ENCODE data around the gene TRIO.

Gene TRIO

DNA sequence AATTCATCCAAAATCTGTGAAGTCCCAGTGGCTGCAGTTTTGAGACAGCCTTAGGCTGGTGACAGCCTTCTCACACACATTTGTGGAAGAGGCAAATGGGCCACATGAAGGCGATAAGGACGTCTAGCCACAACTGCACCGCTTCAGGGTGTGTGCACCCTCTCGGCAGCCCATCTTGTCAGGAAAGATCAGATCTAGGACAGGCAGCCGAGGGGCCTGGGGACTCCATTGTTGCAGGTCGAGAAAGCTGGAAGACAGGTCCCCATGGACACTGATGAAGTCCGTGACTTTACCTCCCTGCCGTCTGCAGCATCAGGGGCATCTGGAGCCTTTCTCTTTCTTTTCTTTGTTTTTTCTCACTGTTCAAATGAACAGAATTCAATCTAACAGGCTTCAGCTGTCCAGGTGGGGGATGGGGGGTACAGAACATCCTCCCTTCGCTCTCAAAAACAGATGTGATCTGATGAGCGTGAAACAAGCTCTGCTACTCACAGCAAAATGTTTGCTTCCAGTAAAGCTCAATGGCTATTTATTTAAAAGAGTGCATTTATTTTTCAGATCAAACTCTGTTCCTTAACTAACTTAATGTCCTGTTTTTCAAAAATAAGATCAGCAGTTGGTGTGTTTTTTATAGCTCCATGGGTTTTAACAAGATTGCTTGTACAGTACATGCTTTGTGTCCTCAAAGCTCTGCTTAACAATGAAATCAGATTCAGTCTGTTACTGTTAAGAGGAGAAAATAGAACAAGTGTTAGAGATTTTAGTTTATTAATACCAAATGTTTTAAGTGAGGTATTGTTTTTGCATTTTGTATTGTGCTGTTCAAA lies 326.6 kb downstream of the TRIO start:
- no peak for DNase-seq

GRCh38 chr5:14471507-14471906 lies 328.4 kb downstream of the TRIO start:
- DNase-seq, result no peak

- DNase-seq, result no peak
Observed at GRCh38 chr5:14472986-14473567, 329.9 kb downstream of the TRIO start.

DNA sequence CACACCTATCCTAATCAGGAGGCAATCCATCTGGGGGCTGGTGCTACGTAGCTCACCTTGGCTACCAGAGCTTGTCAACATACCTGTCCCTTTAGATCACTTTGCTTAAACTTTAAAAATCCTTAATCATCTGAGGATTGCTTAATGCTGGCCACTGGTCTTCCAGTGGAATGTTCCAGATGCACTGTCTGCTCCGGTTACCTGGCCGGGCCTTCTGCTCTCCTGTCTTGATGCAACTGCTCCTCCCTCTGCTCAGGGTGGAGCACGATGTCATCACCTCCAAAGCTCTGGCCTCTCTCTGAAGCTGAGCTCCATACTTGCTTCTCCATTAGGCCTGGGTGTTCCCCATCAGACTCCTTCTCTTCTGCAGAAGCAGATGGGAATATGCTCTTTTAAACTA lies 331.9 kb downstream of the TRIO start:
- DNase-seq, result no peak

- no peak for DNase-seq
Observed at GRCh38 chr5:14476786-14477435, 333.8 kb downstream of the TRIO start.

DNA sequence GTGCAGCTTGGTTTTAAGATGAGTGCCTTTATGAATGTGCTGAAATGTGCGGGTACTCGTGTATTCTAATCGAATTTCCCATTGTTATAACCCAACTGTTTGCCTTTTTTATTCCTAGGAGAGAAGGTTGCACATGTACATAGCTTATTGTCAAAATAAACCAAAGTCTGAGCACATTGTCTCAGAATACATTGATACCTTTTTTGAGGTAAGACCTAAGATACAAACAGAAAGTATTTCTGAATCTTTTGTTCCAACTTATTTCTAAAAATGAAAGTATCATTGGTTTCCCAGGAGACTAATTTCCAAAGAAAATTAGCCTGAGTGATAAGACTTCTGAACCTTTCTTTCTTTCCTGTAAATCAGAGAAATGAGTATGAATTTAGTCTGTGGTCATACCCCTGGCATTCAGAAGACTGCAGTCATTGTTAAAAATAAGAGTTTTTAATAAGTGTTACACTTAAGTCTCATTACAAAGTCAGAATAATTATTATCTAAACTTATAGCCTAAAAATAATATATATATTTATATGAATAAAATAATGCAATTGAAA lies 336.1 kb downstream of the TRIO start:
- no peak for DNase-seq

DNA sequence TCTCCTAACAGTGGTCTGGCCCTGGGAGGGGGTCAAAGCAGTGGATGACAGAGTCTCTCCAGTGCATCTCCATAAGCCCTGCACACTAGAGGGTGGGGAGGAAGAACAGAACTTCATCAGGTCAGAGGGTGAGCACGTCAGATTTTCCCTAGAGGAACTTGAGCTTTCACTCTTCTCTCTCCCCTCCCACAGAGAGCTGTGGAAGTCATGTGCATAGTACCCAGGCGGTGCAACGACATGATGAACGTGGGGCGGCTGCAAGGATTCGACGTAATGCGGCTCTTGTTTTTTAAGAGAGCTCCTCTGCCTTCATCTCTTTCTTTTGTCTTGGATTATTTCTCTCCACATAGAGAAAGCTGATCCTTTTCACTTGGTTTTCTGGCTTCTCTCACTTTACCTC lies 338.2 kb downstream of the TRIO start:
- no peak for DNase-seq

GRCh38 chr5:14482085-14482484 lies 338.9 kb downstream of the TRIO start:
- no peak for DNase-seq

GRCh38 chr5:14483504-14484157 lies 340.5 kb downstream of the TRIO start:
- no peak for DNase-seq

GRCh38 chr5:14486486-14486885 lies 343.3 kb downstream of the TRIO start:
- DNase-seq, result no peak

GRCh38 chr5:14486996-14487896 lies 344.1 kb downstream of the TRIO start:
- no peak for DNase-seq

DNA sequence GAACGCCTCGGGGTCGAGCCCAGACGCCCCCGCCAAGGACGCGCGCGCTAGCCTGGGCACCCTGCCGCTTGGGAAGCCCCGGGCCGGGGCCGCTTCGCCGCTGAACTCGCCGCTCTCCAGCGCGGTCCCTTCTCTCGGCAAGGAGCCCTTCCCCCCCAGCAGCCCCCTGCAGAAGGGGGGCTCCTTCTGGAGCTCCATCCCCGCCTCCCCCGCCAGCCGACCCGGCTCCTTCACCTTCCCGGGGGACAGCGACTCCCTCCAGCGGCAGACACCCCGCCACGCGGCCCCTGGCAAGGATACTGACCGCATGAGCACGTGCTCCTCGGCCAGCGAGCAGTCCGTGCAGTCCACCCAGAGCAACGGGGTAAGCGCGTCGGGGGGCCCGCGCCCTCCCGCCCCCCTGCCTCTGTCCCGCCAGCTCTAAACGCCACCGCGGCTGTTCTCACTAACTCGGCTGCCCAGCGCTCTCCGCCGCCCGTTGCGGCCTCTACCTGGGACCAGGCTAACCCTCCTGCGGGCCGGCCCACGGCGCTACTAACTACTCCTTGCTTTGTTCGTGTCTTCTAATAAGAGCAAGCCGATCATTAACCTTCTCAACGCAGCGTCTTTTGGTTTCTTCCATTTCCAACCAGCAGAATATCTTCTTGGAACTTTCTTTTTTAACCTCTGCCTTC lies 344.9 kb downstream of the TRIO start:
- no peak for DNase-seq

DNA sequence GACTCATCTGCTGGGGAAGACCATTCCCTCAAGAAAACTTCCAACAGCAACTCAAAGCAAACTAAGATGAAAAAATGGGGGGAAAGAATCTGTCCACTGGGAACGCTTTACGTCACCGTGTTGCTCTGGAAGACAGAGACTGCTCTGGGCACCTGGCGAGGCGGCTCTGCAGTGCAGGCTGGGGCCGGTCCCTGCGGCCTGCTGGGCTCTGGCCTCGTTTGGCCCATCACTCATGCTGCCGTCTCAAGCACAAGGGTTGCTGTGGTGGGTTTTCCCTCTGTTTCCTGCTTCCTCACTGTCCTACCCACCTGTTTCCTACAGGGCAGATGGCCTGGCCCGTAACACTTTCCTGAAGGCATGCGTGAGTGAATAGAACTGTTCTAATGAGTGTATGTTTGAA lies 345.6 kb downstream of the TRIO start:
- DNase-seq, result no peak

DNA sequence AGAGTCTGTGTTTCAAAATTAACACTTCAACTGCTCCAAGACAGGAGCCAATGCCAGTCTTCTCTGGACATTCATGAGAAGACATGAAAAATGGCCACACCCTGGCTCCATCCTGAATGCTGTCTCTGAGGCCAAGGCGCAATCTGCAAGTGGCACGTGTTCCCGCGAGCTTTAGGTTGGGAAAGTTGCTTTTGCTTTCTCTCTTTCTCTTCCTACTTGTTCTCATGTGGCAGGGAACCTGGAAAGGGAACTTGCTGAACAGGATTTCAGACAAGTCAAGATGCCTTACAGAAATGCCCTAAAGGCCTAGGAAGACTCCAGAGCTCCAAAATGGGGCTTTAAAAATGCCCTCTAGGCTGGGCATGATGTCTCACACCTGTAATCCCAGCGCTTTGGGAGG lies 346.5 kb downstream of the TRIO start:
- peak; percentile 53 for DNase-seq

- DNase-seq, result peak; percentile 95
Observed at GRCh38 chr5:14490309-14490711, 347.2 kb downstream of the TRIO start.

GRCh38 chr5:14491015-14491915 lies 348.1 kb downstream of the TRIO start:
- peak; percentile 78 for DNase-seq

GRCh38 chr5:14492331-14492964 lies 349.3 kb downstream of the TRIO start:
- DNase-seq, result peak; percentile 83

- DNase-seq, result no peak
Observed at GRCh38 chr5:14495301-14495700, 352.2 kb downstream of the TRIO start.

- no peak for DNase-seq
Observed at GRCh38 chr5:14497311-14497710, 354.2 kb downstream of the TRIO start.

Data from MV-4-11 (cell line).